CD4-positive, alpha-beta T cell treated with Interleukin-10 for 1 hour (primary cell): ENCODE data around the gene AKAP1.

Experiments
- DNase-seq: peaks from one replicate; pipeline ENCODE4 v3.0.0-alpha.2; 2020

Gene AKAP1

GRCh38 chr17:57107498-57108101 lies 22.6 kb downstream of the AKAP1 start:
- no peak for DNase-seq

GRCh38 chr17:57108671-57109392 lies 23.8 kb downstream of the AKAP1 start:
- DNase-seq = no peak

- DNase-seq = no peak
Observed at GRCh38 chr17:57109393-57110151, 24.5 kb downstream of the AKAP1 start.

- no peak for DNase-seq
Observed at GRCh38 chr17:57110152-57110542, 25.1 kb downstream of the AKAP1 start.

- no peak for DNase-seq
Observed at GRCh38 chr17:57110579-57111325, 25.7 kb downstream of the AKAP1 start.

GRCh38 chr17:57111386-57111785 lies 26.3 kb downstream of the AKAP1 start:
- DNase-seq = no peak

- DNase-seq = no peak
Observed at GRCh38 chr17:57113011-57113410, 28.0 kb downstream of the AKAP1 start.

- no peak for DNase-seq
Observed at GRCh38 chr17:57113656-57114055, 28.6 kb downstream of the AKAP1 start.

GRCh38 chr17:57114085-57114673 lies 29.1 kb downstream of the AKAP1 start:
- peak; percentile 68 for DNase-seq

GRCh38 chr17:57115377-57115776 lies 30.3 kb downstream of the AKAP1 start:
- no peak for DNase-seq

GRCh38 chr17:57115916-57116315 lies 30.9 kb downstream of the AKAP1 start:
- DNase-seq = no peak

- no peak for DNase-seq
Observed at GRCh38 chr17:57117798-57118197, 32.8 kb downstream of the AKAP1 start.

GRCh38 chr17:57120814-57121213 lies 35.8 kb downstream of the AKAP1 start:
- DNase-seq = no peak

GRCh38 chr17:57121308-57122042 lies 36.4 kb downstream of the AKAP1 start:
- DNase-seq = no peak

GRCh38 chr17:57124053-57124452 lies 39.0 kb downstream of the AKAP1 start:
- no peak for DNase-seq

- DNase-seq = no peak
Observed at GRCh38 chr17:57125406-57125805, 40.4 kb downstream of the AKAP1 start.

- DNase-seq = no peak
Observed at GRCh38 chr17:57125866-57126265, 40.8 kb downstream of the AKAP1 start.

GRCh38 chr17:57130708-57131461 lies 45.8 kb downstream of the AKAP1 start:
- DNase-seq = peak; percentile 84

- DNase-seq = no peak
Observed at GRCh38 chr17:57132663-57133062, 47.6 kb downstream of the AKAP1 start.

- DNase-seq = no peak
Observed at GRCh38 chr17:57133486-57133885, 48.4 kb downstream of the AKAP1 start.

GRCh38 chr17:57135026-57135788 lies 50.2 kb downstream of the AKAP1 start:
- no peak for DNase-seq
